CD4-positive, alpha-beta T cell (primary cell): Measurements from ENCODE around the gene TSR3. TPM values are rescaled to one million over a fixed set of nuclear protein-coding genes. Genes with fewer than 3 reads are reported as not detected.

Source experiments
- ATAC-seq: fragments of 200-7000 bp; cut with Tn5 transposase; one replicate; pipeline ENCODE4 v1.10.0; 2022; ENCODE audit warnings: mild to moderate bottlenecking; ENCODE audit not compliant: poor library complexity
- CTCF ChIA-PET: fragments of 350-600 bp; sonication (Branson Sonifier 250); formaldehyde crosslinking; loops from one replicate; lab custom pipeline; 2021; ENCODE audit warnings: antibody characterized with exemption, inconsistent platforms; lab: Charles Lee
- POLR2A ChIA-PET: fragments of 350-600 bp; sonication (Branson Sonifier 250); formaldehyde crosslinking; loops from one replicate; lab custom pipeline; 2021; ENCODE audit warnings: antibody characterized with exemption, inconsistent platforms; lab: Charles Lee
- DNase-seq, 14 experiments: peaks; one replicate each; pipeline ENCODE4 v3.0.0-alpha.2; 2013 to 2020; ENCODE audit warnings: mixed read lengths in 2 of 14
- H3K27ac ChIP-seq, 2 donors: one replicate each; pipeline versions ENCODE4 v1.5.1 to v1.7.0; 2013; ENCODE audit warnings: low read length in 2 of 2, low read depth in 1 of 2, mild to moderate bottlenecking in 1 of 2
- H3K27me3 ChIP-seq, 2 experiments: 1 replicate in 1 of 2; 2 replicates in 1 of 2; pipeline versions ENCODE4 v1.6.1 to v1.7.0; 2013; ENCODE audit warnings: low read length in 2 of 2, control low read depth in 1 of 2, mild to moderate bottlenecking in 1 of 2, moderate library complexity in 1 of 2; ENCODE audit not compliant: insufficient read depth in 2 of 2, control insufficient read depth in 1 of 2
- H3K36me3 ChIP-seq: one replicate; pipeline ENCODE4 v1.6.1; 2013; ENCODE audit warnings: low read length, control low read depth; ENCODE audit not compliant: insufficient read depth
- H3K4me1 ChIP-seq: one replicate; pipeline ENCODE4 v1.6.1; 2013; ENCODE audit warnings: low read length, control low read depth; ENCODE audit not compliant: insufficient read depth
- H3K4me3 ChIP-seq: one replicate; pipeline ENCODE4 v1.5.1; 2013; ENCODE audit warnings: mild to moderate bottlenecking, low read length, moderate library complexity
- H3K9me3 ChIP-seq, 2 experiments: 1 replicate in 1 of 2; 2 replicates in 1 of 2; pipeline versions ENCODE4 v1.6.1 to v1.7.0; 2013; ENCODE audit warnings: low read length in 2 of 2, mild to moderate bottlenecking in 2 of 2, control low read depth in 1 of 2, moderate library complexity in 1 of 2; ENCODE audit not compliant: control insufficient read depth in 1 of 2, insufficient read depth in 1 of 2
- H3K27ac Mint-ChIP-seq: one replicate; pipeline ENCODE4 v1.8.0; 2020; ENCODE audit warnings: mixed read lengths
- H3K27me3 Mint-ChIP-seq: one replicate; pipeline ENCODE4 v1.8.0; 2021; ENCODE audit warnings: mixed read lengths
- H3K36me3 Mint-ChIP-seq: one replicate; pipeline ENCODE4 v1.8.0; 2021; ENCODE audit warnings: low read depth, mixed read lengths
- H3K4me1 Mint-ChIP-seq: one replicate; pipeline ENCODE4 v1.8.0; 2021; ENCODE audit warnings: low read depth, mixed read lengths
- H3K4me3 Mint-ChIP-seq: one replicate; pipeline ENCODE4 v1.8.0; 2020; ENCODE audit warnings: mild to moderate bottlenecking, mixed read lengths
- H3K9me3 Mint-ChIP-seq: one replicate; pipeline ENCODE4 v1.8.0; 2020; ENCODE audit warnings: mixed read lengths
- CTCF ChIP-seq: fragments of 200-600 bp; IDR thresholded peaks from one replicate; pipeline ENCODE4 v1.8.0; 2022; ENCODE audit warnings: antibody characterized with exemption, mild to moderate bottlenecking
- intact Hi-C, 2 experiments: fragments of 100-400 bp; cut with DNase I in 1 of 2; cut with micrococcal nuclease in 1 of 2; formaldehyde crosslinking; loops; one replicate each; pipeline versions ENCODE4 v1.15.1 to v1.9.0; 2023 to 2025; cut with DNase I, micrococcal nuclease
- total RNA-seq, 174 experiments: library from RNA in 2 of 174; stranded (reverse) in 2 of 174; gene quantifications; one replicate each; pipeline ENCODE4 v1.2.3 and lab custom pipeline; 2021 to 2026

Gene TSR3
- total RNA-seq, 2 experiments from 2014 or later: 19.9 to 21.4 TPM

GRCh38 chr16:1371054-1371978 is 19.6 kb upstream of the TSR3 start:
- peaks cover 12% of the 10 kb centered on the region for H3K36me3 Mint-ChIP-seq
- DNase-seq (no peak), ATAC-seq (no peak)
- H3K36me3 ChIP-seq: peaks cover 40% of the 10 kb centered on the region
- no peak overlapping the region for H3K27ac ChIP-seq
- TF ChIP-seq CTCF: no peak
- no peaks in the 10 kb centered on the region for H3K4me1 ChIP-seq
- POLR2A ChIA-PET: no interaction called here
- no peak overlapping the region for H3K4me3 Mint-ChIP-seq
- H3K9me3 ChIP-seq: no peaks in the 10 kb centered on the region
- H3K4me1 Mint-ChIP-seq: no peaks in the 10 kb centered on the region
- no peaks in the 10 kb centered on the region for H3K27me3 ChIP-seq
- no peaks in the 10 kb centered on the region for H3K27me3 Mint-ChIP-seq
- H3K27ac Mint-ChIP-seq: no peak overlapping the region
- intact Hi-C loops: no loop called here
- CTCF ChIA-PET: interaction anchor here (1.0 kb wide), 1 partner anchor 8 kb away, joined by 4 read pairs; no protein-coding TSS in a partner anchor
- no peak overlapping the region for H3K4me3 ChIP-seq
- H3K9me3 Mint-ChIP-seq: no peaks in the 10 kb centered on the region

GRCh38 chr16:1367486-1368174 is 16.0 kb upstream of the TSR3 start:
- ChIA-PET CTCF (no interaction called here), POLR2A (no interaction called here)
- intact Hi-C loops: no loop called here
- Mint-ChIP-seq H3K27ac (no peak overlapping the region), H3K9me3 (no peaks in the 10 kb centered on the region), H3K27me3 (no peaks in the 10 kb centered on the region), H3K4me3 (no peak overlapping the region), H3K4me1 (no peaks in the 10 kb centered on the region), H3K36me3 (peaks cover 40% of the 10 kb centered on the region)
- no peaks in the 10 kb centered on the region for H3K27me3 ChIP-seq
- no peaks in the 10 kb centered on the region for H3K4me1 ChIP-seq
- H3K36me3 ChIP-seq: peaks cover 62% of the 10 kb centered on the region
- no peak overlapping the region for H3K4me3 ChIP-seq
- no peak for ATAC-seq
- no peak overlapping the region for H3K27ac ChIP-seq
- DNase-seq: no peak
- no peak for TF ChIP-seq CTCF
- no peaks in the 10 kb centered on the region for H3K9me3 ChIP-seq

GRCh38 chr16:1366712-1367299 is 15.1 kb upstream of the TSR3 start:
- POLR2A ChIA-PET: no interaction called here
- no peak overlapping the region for H3K4me3 Mint-ChIP-seq
- Histone ChIP-seq H3K36me3 (peaks cover 68% of the 10 kb centered on the region), H3K4me1 (no peaks in the 10 kb centered on the region), H3K27me3 (no peaks in the 10 kb centered on the region), H3K4me3 (no peak overlapping the region), H3K27ac (no peak overlapping the region), H3K9me3 (no peaks in the 10 kb centered on the region)
- TF ChIP-seq CTCF: no peak
- peaks cover 43% of the 10 kb centered on the region for H3K36me3 Mint-ChIP-seq
- H3K4me1 Mint-ChIP-seq: no peaks in the 10 kb centered on the region
- ATAC-seq (no peak), DNase-seq (no peak)
- H3K27me3 Mint-ChIP-seq: no peaks in the 10 kb centered on the region
- no peak overlapping the region for H3K27ac Mint-ChIP-seq
- intact Hi-C loops: no loop called here
- CTCF ChIA-PET: no interaction called here
- no peaks in the 10 kb centered on the region for H3K9me3 Mint-ChIP-seq
